Posterior cingulate gyrus (tissue), 11 donors: Measurements from ENCODE around the gene SIMC1.
A peak's percentile ranks its signal among the peaks of the same experiment; 100 is the strongest.
"Not testable (repeated sequence)": the region's sequence is repeated elsewhere in the genome, so short reads cannot be mapped to it uniquely, and the experiment has no call there.

Experiments
- DNase-seq, 10 donors: peaks; one replicate each; pipeline versions ENCODE4 v3.0.0 to v3.0.0-alpha.2; 2020 to 2021; ENCODE audit warnings: mixed read lengths in 3 of 10
- intact Hi-C: fragments of 100-400 bp; cut with DNase I; formaldehyde crosslinking; loops from one replicate; pipeline ENCODE4 v1.15.1; 2023

SIMC1 gene

DNA sequence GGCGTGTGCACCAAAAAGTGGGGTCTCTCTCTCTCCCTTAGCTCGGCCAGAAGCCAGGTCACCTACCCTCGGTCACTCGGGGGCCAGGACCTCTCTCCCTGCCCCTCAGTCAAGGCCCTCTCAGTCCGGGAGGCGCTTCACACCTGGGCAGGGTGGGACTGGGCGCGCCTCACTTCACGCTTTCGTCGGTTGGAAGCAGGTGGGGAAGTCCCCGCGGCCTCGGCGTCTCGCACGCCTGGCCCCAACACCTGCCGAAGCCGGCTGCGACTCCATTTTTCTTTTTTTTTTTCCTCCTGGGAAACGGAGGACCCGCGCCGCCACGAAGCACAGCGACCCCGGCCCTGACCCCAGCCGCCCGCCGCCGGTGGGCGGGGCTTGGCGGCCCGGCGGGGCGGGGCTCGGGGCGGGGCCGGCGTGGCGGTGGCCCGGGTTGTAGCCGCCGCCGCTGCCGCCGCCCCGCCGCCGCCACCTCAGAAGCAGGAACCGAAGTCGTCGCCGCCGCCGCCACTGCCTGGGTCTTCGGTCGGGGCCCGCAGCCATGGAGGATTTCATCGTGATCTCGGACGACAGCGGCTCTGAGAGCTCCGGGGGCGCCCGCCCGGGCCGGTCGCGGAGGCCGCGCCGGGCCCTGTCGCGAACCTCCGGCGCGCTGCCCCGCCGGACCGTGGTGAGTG, at the start of gene SIMC1:
SIMC1 (plus strand) TSS at position 454 of the 674 bp plus-strand sequence; CDS start at position 539, 85 bp downstream.
- peak in 6 of 10 donors; percentile 30 to 90 (median 62) for DNase-seq
- intact Hi-C loops, result not testable (repeated sequence)

DNA sequence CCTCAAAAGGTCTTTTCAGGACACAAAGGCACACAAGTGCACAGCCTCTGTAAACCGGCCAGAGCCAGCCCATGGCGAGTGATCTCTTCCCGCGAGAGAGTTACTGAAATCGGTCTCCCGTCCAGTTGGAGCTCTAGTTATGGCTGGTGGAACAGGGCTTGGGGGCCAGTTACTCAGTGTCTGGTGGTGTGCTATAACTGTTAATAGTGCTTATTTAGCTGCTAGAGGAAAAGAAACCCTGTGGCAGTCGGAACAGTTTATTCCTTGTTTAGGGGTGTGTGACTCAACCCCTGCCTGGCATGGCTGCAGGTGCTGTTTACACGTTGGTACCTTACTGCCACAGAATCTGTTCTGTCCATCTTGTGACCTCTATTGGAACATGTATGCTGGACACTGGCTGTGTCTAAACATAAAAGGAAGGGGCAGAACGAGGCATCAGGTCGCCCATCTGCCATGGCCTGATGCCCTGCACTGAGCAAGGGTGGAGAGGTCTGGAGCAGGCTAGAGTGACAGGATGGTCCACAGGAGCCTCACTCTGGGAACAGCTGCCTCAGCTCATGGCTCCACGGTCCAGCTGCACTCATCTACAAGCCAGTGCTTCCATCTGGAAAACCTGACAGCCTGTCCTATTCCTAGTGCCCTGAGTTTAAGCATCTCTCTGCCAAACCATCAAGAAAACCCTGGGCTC, 49.6 kb upstream of the SIMC1 start:
- intact Hi-C loops, result no loop called here
- no peak for DNase-seq

DNA sequence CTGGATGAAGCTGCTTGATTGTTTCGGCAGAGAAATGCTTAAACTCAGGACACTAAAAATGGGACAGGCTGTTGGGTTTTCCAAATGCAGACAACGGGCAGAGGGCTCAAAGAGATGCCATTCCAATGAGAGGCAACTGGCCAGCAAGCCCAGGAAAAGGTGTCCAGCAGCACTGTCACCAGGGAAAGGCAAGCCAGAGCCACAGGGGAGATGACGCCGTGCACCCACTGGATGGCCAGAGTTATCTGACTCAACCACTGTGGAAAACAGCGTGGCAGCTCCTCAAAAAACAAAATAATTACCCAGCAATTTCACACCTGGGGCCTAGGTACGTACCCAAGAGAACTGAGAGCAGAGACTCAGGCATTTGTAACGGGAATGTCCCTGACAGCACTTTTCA, 48.4 kb upstream of the SIMC1 start:
- no peak for DNase-seq
- intact Hi-C loops, result no loop called here

DNA sequence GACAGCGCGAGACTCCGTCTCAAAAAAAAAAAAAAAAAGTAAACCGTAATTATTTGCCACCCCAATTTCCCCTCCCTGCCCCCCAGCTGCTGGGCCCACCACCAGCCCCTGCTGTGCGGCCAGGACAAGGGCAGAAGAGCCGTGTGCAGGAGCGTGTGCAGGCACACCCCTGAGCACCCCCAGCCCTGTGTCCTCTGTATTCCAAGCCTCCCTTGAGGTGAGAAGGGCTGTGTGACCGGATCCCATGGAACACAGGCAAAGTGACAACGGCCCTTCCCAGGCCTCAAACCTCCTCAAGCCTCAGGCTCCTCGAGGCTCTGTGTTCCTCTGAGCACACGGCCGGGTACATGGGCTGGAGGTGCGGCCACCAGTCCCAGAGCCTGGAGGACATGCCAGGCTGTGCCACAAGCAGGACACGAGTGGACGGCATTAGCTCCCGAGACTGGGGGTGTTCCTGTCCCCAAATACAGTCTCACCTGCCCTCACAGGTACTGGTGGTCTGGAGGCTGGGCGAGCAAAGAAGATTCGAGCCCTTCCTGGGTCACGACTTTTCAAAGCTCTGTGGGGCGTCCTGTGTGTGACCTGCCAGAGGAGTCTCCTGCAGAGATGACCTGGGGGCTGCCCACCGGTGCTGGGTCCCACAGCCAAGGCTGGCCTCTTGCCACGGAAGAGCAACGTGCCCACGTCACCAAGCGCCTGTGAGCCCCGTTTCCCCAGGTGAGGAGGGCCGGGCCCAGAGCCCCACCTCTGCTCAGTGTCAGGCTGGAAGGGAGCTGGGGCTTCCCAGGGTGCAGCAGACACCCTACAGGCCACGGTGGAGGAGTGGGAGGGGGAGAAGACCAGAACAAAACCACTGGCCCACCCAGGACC, 47.1 kb upstream of the SIMC1 start:
- intact Hi-C loops, result no loop called here
- no peak for DNase-seq

DNA sequence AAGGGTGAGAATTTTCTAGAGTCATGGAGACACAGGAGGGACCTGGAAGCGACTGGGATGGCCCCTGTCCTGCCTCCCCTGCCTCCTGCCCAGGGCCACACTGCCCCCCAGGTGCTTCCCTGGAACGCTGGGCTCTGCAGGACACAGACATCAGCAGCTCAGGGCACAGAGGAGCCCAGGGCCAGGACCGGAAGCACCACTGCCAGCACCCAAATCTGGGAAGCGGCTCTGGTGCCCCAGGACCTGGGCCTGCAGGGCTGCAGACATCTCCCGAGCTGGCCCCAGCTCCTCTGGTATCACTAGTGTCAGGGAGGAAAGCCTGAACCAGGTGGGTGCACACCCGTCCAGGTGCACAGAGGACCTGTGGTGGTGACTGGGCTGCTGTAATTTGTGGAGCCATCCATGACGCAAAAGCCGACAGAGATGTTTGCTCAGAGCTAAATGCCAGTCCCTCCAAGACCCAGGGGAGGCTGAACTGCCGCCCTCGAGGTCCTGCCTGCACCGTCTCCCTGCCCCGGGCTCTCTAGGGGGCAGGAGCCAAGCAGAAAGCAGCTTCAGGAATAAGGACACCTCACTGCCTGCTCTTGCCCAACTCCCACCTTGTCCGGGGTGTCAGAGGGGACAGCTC, 46.0 kb upstream of the SIMC1 start:
- intact Hi-C loops, result no loop called here

DNA sequence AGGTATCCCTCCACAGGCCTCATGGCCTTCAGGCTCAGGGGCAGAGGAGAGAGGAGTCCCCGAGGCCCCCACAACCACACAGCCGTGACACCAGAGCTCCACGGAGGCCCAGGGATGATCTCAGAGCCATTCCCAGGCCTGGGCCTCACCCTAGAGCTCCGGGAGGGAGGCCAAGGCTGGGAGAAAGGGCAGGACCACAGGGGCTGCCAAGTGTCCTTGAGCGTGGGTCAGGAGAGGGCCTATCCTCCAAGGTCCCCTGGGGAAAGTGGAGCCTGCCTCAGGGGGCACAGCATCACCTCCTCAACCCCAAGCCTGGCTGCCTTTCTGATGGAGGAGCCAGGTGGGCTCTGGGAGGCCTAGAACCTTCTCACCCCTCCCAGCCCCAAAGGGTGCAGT, 45.5 kb upstream of the SIMC1 start:
- intact Hi-C loops, DNase-seq: not testable (repeated sequence)

More for the DNA sequence above, 46.0 kb upstream of the SIMC1 start:
- DNase-seq, result no peak

DNA sequence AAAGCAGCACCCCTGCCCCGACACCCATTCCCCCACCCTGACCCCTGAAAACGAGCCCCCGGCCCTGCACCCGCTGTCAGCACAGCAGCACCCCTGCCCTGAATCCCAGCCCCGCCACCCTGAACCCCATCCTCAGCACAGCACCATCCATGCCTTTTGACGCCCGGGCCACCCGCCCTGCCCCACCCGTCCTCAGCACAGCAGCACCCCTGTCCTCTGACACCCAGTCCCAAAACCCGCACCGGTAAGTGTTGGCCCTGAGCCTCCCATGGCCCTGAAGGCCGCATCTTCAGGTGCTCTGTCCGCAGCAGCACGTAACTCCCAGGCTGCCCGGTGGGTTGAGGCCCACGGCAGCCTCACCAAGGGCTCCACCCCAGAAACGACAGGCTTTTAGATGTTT, 44.6 kb upstream of the SIMC1 start:
- intact Hi-C loops, DNase-seq: not testable (repeated sequence)

DNA sequence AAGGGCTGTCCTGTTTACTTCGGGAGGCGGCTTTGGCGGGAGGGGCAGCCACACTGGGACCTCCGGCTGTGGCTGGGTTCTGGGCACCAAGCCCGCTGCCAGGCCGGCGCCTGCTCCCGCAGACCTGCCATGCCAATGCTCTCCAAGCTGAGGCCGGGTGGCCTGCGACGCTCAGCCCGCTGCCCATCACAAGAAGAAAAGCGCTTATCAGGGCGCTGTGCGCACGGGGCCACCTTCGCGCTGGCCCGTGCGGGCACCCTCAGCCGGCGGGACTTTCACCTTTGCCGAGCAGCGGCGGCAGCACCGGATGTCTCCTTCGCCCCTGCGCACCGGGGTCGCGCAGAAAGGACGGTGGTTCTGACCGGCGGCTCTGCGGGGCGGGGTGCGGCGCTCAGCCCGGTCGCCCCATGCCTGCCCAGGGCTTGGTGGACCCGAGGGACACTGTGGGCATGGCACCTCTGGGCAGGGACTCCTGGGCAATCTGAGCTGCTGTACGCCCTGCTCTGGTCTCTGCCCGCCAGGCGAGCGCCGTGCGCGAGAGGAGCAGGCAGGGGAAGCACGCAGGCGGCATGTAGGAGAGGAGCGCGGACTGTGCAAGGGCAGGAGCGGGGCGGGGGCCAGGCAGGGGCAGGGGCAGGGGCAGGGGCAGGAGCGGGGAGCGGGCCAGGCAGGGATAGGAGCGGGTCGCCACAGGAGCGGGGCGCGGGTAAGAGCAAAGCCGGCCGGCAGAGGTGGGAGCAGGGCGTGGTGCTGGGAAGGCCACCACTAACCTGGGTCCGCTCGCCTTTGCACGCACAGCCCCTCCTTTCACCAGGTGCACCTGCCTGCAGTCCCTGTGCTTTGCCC, 43.8 kb upstream of the SIMC1 start:
- peak in 2 of 10 donors; percentile 34 to 82 for DNase-seq
- intact Hi-C loops, result not testable (repeated sequence)

DNA sequence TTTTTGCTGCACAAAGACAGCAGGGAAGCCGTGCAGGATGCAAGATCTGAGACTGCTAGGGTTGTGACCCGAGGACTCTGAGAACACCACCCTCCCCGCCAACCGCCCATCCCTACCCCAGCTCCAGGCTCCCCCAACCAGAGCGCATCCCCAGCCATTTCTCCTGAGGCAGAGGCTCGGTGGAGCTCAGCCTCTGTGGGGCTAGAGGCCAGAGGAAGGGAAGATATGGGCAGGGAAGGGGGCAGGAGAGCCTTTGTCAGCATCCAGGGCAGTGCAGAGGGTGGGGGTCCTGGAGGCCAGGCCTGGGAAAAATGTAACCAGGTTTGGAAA, 43.2 kb upstream of the SIMC1 start:
- intact Hi-C loops, DNase-seq: not testable (repeated sequence)

DNA sequence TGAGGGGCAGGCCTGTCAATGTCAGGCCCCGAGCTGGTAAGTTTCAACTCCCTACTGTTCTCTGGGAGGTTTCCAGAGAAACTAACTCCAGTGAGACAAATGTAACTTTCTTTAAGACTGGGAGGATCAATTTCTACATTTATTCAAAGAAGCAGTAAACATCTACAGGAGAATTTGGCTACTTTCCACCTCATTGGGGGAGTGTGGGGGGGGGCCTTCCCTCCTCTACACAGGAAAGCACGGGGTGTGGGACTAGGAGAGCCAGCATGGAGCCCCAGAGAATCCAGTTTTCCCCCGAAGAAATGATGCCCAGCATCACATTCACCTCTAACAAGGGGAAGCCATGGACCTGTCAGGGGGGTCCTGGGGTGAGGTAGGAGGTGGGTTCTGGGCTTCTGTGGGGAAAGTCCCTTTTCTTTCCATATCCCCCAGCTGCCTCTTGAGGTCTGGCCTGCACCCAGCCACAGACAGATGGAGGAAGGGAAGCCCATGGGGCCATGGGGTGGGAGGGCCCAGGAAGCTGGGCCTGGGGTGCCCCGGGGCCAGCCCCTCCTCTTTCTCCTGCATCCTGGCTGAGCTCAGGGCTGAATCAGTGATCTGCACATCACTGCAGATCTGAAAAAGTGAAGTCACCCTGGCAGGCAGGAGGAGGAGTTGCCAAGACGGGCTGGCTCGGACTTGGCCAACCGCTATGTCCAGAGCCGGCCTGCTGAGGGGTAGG, 42.6 kb upstream of the SIMC1 start:
- DNase-seq, intact Hi-C loops: not testable (repeated sequence)

DNA sequence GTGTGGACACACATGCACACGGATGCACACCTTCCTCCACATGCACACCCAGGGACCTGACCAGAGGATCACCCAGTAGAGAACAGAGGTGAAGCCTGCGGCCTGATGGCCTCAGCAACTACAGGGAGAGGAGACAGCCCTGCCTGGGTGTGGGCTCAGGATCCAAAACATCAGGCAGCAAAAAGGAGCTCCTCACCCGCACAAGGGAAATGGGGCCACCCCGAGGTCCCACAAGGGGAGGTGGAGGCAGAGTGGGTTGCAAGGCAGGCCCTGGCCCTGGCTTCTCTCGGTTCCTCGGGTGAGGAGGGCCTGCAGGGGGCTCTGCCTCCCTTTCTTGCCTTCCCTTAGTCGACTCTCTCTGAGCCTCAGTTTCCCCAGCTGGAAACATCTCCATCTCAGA, 41.4 kb upstream of the SIMC1 start:
- DNase-seq, intact Hi-C loops: not testable (repeated sequence)

DNA sequence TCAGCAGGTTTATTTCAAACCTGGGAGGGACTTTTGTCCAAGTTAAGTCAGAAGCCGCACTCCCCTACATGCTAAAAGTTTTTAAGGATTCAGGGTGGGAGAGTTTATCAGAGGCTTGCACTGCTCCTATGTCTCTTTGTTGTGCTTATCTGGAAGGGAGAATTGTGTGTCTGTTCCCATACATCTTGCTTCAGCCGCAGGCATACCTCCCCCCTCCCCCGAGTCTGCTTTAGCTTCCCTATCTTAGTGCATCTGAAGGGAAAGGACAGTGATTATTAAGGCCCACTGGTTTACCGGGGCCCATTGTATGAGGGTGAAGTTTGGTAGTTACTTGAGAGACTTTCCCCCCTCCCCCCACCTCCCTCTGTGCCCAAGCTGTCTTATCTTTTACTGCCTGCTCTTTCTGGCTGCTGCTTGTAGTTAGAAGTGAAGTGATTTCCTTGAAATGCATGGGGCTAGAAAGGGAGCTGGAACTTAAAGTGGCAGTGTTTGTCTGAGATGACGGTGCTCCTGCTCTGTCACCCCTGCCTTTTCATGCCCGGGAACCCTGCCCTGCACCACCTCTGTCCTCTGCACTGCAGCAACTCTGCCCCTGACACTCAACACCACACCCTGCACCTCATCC, 40.9 kb upstream of the SIMC1 start:
- DNase-seq, intact Hi-C loops: not testable (repeated sequence)

DNA sequence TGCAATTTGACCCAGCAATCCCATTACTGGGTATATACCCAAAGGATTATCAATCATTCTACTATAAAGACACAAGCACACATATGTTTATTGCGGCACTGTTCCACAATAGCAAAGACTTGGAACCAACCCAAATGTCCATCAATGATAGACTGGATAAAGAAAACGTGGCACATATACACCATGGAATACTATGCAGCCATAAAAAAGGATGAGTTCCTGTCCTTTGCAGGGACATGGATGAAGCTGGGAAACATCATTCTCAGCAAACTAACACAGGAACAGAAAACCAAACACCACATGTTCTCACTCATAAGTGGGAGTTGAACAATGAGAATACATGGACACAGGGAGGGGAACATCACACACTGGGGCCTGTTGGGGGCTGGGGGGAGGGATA, 39.9 kb upstream of the SIMC1 start:
- DNase-seq, intact Hi-C loops: not testable (repeated sequence)

DNA sequence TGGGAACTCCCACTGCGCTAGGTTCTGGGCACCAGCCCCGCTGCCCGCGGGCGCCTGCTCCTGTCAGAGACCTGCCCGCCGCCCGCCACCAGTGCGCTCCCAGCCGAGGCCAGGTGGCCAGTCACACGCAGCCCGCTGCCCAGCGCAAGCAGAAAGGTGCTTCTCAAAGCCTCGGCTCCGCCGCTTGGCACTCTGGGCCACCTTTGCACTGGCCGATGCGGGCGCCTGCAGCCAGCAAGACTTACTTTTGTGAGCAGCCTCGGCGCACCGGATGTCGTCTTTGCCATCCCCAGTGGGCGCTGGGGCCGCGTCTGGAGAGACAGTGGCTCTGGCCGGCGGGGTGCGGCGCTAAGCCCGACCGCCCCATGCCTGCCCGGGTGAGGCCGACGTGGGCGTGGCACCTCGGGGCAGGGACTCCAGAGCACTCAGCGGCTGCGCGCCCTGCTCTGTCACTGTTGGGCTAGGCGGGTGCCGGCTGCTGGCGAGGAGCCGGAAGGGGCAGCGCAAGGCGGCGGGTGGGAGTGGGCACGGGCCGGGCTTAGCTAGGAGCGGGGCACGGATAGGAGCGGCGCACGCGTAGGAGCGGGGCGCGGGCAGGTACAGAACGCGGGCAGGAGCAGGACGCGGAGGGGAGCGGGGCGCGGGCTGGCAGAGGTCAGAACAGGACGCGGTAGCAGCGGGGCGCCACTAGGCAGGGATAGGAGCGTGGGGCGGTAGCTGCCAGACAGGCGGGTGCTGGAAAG, 39.1 kb upstream of the SIMC1 start:
- DNase-seq, intact Hi-C loops: not testable (repeated sequence)

DNA sequence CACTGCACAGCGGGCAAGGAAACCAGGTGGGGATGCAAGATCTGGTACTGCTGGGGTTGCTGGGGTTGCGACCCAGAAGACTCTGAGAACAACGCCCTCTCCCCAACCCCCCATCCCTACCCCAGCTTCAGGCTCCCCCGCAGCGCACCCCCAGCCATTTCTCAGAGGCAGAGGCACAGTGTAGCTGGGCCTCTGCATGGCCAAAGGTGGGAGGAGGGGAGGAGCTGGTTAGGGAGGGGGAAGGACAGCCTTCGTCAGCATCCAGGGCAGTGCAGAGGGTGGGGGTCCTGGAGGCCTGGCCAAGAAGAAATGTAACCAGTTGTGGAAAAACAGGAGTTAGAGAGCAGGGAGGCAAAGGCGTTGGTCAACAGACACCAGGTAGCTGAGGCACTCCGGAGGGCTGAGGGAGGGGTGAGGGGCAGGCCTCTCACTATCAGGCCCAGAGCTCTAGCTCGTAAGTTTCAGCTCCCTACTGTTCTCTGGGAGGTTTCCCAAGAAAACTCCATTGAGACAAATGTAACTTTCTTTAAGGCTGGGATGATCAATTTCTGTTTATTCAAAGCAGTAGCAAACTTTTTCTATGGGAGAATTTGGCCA, 38.3 kb upstream of the SIMC1 start:
- DNase-seq, intact Hi-C loops: not testable (repeated sequence)

DNA sequence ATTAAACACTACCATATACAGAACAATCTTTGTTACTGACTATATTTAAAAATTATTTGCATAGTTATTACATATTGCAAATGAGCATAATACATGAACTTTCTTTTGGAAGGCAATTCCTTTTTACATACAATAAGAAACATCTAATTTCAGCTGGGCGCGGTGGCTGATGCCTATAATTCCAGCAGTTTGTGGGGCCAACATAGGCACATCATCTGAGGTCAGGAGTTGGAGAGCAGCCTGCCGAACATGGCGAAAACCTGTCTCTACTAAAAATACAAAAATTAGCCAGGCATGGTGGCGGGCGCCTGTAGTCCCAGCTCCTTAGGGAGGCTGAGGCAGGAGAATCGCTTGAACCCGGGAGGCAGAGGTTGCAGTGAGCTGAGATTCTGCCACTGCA, 36.4 kb upstream of the SIMC1 start:
- intact Hi-C loops, result no loop called here

DNA sequence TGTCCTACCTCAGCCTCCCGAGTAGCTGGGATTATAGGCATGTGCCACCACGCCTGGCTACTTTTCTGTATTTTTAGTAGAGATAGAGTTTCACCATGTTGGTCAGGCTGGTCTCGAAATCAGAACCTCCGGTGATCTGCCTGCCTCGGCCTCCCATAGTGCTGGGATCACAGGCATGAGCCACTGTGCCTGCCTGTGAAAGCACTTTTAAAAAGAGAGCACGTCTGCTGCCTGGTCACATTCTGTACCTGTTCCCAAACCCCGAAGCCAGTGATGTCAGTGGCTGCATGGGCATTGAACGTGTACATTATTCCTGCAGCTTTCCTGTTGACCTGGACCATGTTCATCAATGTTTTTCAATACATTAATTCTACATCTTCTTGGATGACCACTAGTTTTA, 35.1 kb upstream of the SIMC1 start:
- DNase-seq, result no peak
- intact Hi-C loops, result no loop called here

More for the DNA sequence above, 36.4 kb upstream of the SIMC1 start:
- DNase-seq, result peak in 1 of 10 donors; percentile 55

DNA sequence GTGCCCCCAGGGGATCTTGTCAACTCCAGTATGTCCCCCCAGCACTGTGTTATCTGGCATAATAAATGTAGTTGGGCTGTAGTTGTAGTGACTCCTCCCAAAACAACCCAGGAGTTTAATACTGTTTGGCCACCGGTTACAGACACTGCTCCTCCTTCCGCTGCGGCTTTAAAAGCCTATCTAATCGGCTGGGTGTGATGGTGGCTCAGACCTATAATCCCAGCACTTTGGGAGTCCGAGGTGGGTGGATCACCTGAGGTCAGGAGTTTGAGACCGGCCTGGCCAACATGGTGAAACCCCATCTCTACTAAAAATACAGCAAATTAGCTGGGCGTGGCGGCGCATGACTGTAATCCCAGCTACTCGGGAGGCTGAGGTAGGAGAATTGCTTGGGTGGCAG, 34.7 kb upstream of the SIMC1 start:
- intact Hi-C loops, result not testable (repeated sequence)
- peak in 1 of 10 donors; percentile 24 for DNase-seq
